ENCODE data around the gene GPR62. TPM values are rescaled to one million over a fixed set of nuclear protein-coding genes. Genes with fewer than 3 reads are reported as not detected.

GPR62 gene
- total and polyA plus RNA-seq, 2 experiments from 2014 or later = 0.10 to 0.38 TPM

DNA sequence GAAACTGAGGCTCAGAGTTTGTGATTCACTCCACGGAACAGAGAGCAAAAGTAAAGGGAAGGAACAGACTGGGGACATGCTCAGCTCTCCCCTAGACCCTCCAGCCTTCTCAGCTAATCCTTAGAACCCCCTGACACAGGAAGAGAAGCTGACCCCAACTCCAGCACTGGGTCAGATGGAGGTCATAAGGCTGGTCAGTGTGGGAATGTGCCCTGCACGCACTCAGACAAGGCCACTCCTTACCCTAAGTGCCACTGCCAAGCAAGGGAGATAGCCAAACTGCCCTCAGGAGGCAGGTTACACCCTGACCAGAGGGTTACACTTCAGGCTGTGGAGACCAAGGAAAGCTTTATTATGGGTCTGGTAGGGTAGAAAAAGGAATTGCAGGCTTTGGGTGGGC, 39.3 kb downstream of the GPR62 start:
- Histone ChIP-seq H3K9me2 (ENCODE audit: insufficient read depth) (no peaks in the 10 kb centered on the region), H3K27me3 (ENCODE audit: insufficient read depth) (no peaks in the 10 kb centered on the region), H3K36me3 (ENCODE audit: insufficient read depth) (peaks cover 28% of the 10 kb centered on the region), H3K4me2 (peak overlapping the region; percentile 100), H3K4me1 (ENCODE audit: insufficient read depth) (peaks cover 25% of the 10 kb centered on the region), H3K27ac (ENCODE audit: low read depth) (peak overlapping the region; percentile 92), H2AFZ (no peak overlapping the region), H3K4me3 (peak overlapping the region; percentile 94), H3K79me2 (replicated peaks; ENCODE audit: insufficient read depth) (peaks cover 18% of the 10 kb centered on the region), H4K20me1 (replicated peaks; ENCODE audit: insufficient read depth) (peaks cover 12% of the 10 kb centered on the region), H3F3A (replicated peaks; ENCODE audit: low read depth) (peaks cover 43% of the 10 kb centered on the region)
- peaks cover 49% of the 10 kb centered on the region for H3K36me3 Mint-ChIP-seq (ENCODE audit: low read depth)
- peak overlapping the region; percentile 100 for H3K27ac Mint-ChIP-seq
- DNase-seq (ENCODE audit: low spot score) = no peak
- TF ChIP-seq REST (IDR thresholded peaks at IDR 0.05; ENCODE audit: unreplicated experiment) (no peak), NANOG (IDR thresholded peaks at IDR 0.05; ENCODE audit: borderline replicate concordance) (no peak), POLR2AphosphoS5 (IDR thresholded peaks at IDR 0.05; ENCODE audit: low read depth) (no peak; the same call in 1 of the 2 replicates), EZH2 (IDR thresholded peaks at IDR 0.05; ENCODE audit: low read depth, unreplicated experiment) (no peak), ETS1 (IDR thresholded peaks at IDR 0.05) (no peak)
- H3K27me3 Mint-ChIP-seq (ENCODE audit: insufficient read depth, low read depth, poor library complexity) = peaks cover 24% of the 10 kb centered on the region
- ATAC-seq = no peak
- peaks cover 4% of the 10 kb centered on the region; the same call in 1 of the 3 replicates for H3K9me3 Mint-ChIP-seq
- peaks cover 29% of the 10 kb centered on the region for H3K4me1 Mint-ChIP-seq
- peak overlapping the region; percentile 100 for H3K4me3 Mint-ChIP-seq

GRCh38 chr3:51995346-51996163, 40.4 kb downstream of the GPR62 start, which contains the start of gene RPL29:
Gene RPL29 (minus strand): TSS chr3:51995895. CDS start chr3:51995461, 434 bp downstream.
- Histone ChIP-seq H3K27ac (ENCODE audit: low read depth) (peak within 1 kb of the TSS; percentile 92), H3K27me3 (ENCODE audit: insufficient read depth) (no peaks in the 10 kb centered on the region), H3K4me3 (peak within 1 kb of the TSS; percentile 94), H3K4me2 (peak within 1 kb of the TSS; percentile 100), H3F3A (replicated peaks; ENCODE audit: low read depth) (peaks cover 43% of the 10 kb centered on the region), H4K20me1 (replicated peaks; ENCODE audit: insufficient read depth) (peaks cover 12% of the 10 kb centered on the region; the same call in 1 of the 2 replicates), H3K4me1 (ENCODE audit: insufficient read depth) (peaks cover 25% of the 10 kb centered on the region), H2AFZ (no peak within 1 kb of the TSS), H3K79me2 (replicated peaks; ENCODE audit: insufficient read depth) (peaks cover 18% of the 10 kb centered on the region), H3K36me3 (ENCODE audit: insufficient read depth) (peaks cover 28% of the 10 kb centered on the region), H3K9me2 (ENCODE audit: insufficient read depth) (no peaks in the 10 kb centered on the region)
- ATAC-seq (peak; percentile 86), DNase-seq (ENCODE audit: low spot score) (peak; percentile 97)
- H3K27ac Mint-ChIP-seq = peak within 1 kb of the TSS; percentile 100
- peak within 1 kb of the TSS; percentile 100 for H3K4me3 Mint-ChIP-seq
- H3K36me3 Mint-ChIP-seq (ENCODE audit: low read depth) = peaks cover 49% of the 10 kb centered on the region
- peaks cover 31% of the 10 kb centered on the region for H3K4me1 Mint-ChIP-seq
- peaks cover 22% of the 10 kb centered on the region for H3K27me3 Mint-ChIP-seq (ENCODE audit: insufficient read depth, low read depth, poor library complexity)
- peaks cover 4% of the 10 kb centered on the region; the same call in 1 of the 3 replicates for H3K9me3 Mint-ChIP-seq
- TF ChIP-seq ETS1 (IDR thresholded peaks at IDR 0.05) (peak; percentile 94), ZNF331 (CRISPR knock-in tag; IDR thresholded peaks at IDR 0.05; ENCODE audit: low read depth) (no peak), ZNF114 (CRISPR knock-in tag; IDR thresholded peaks at IDR 0.05) (no peak), REST (IDR thresholded peaks at IDR 0.05; ENCODE audit: unreplicated experiment) (peak; percentile 31), POLR2AphosphoS5 (IDR thresholded peaks at IDR 0.05; ENCODE audit: low read depth) (peak; percentile 98), CREB1 (CRISPR knock-in tag; IDR thresholded peaks at IDR 0.05; ENCODE audit: low read depth) (peak; percentile 82), JUNB (IDR thresholded peaks at IDR 0.05; ENCODE audit: unreplicated experiment) (no peak), NANOG (IDR thresholded peaks at IDR 0.05; ENCODE audit: borderline replicate concordance) (no peak)
- TF ChIP-seq, protein P1, sequence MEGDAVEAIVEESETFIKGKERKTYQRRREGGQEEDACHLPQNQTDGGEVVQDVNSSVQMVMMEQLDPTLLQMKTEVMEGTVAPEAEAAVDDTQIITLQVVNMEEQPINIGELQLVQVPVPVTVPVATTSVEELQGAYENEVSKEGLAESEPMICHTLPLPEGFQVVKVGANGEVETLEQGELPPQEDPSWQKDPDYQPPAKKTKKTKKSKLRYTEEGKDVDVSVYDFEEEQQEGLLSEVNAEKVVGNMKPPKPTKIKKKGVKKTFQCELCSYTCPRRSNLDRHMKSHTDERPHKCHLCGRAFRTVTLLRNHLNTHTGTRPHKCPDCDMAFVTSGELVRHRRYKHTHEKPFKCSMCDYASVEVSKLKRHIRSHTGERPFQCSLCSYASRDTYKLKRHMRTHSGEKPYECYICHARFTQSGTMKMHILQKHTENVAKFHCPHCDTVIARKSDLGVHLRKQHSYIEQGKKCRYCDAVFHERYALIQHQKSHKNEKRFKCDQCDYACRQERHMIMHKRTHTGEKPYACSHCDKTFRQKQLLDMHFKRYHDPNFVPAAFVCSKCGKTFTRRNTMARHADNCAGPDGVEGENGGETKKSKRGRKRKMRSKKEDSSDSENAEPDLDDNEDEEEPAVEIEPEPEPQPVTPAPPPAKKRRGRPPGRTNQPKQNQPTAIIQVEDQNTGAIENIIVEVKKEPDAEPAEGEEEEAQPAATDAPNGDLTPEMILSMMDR (conservative IDR thresholded peaks at IDR 0.05; ENCODE audit: low read depth in 2 of 2) = no peak
